ENCODE results near the gene PSKH1.
A peak's percentile ranks its signal among the peaks of the same experiment; 100 is the strongest.
"Not testable (repeated sequence)": the region's sequence is repeated elsewhere in the genome, so short reads cannot be mapped to it uniquely, and the experiment has no call there.

The PSKH1 gene

DNA sequence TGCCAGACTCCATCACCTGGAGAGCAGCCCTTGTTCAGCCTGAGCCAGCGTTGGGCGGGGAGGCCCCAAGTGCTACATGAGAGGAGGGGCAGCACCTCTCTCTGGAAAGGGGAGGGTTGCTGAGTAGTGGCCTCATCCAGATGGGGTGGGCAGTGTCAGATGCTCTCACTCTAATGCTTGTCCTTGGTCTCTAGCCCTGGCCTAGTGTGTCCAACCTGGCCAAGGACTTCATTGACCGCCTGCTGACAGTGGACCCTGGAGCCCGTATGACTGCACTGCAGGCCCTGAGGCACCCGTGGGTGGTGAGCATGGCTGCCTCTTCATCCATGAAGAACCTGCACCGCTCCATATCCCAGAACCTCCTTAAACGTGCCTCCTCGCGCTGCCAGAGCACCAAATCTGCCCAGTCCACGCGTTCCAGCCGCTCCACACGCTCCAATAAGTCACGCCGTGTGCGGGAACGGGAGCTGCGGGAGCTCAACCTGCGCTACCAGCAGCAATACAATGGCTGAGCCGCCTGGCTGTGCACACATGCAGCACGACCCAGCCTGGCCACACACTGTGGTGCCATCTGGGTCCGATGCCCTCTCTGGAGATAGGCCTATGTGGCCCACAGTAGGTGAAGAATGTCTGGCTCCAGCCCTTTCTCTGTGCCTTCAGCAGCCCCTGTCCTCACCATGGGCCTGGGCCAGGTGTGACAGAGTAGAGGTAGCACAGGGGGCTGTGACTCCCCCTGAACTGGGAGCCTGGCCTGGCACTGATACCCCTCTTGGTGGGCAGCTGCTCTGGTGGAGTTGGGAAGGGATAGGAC, 34.3 kb downstream of the PSKH1 start:
- DNase-seq: no peak

DNA sequence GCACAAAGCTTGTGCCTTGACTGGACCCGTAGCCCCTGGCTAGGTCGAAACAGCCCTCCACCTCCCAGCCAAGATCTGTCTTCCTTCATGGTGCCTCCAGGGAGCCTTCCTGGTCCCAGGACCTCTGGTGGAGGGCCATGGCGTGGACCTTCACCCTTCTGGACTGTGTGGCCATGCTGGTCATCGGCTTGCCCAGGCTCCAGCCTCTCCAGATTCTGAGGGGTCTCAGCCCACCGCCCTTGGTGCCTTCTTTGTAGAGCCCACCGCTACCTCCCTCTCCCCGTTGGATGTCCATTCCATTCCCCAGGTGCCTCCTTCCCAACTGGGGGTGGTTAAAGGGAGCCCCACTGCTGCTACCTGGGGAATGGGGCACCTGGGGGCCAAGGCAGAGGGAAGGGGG, 35.1 kb downstream of the PSKH1 start:
- no peak for DNase-seq

DNA sequence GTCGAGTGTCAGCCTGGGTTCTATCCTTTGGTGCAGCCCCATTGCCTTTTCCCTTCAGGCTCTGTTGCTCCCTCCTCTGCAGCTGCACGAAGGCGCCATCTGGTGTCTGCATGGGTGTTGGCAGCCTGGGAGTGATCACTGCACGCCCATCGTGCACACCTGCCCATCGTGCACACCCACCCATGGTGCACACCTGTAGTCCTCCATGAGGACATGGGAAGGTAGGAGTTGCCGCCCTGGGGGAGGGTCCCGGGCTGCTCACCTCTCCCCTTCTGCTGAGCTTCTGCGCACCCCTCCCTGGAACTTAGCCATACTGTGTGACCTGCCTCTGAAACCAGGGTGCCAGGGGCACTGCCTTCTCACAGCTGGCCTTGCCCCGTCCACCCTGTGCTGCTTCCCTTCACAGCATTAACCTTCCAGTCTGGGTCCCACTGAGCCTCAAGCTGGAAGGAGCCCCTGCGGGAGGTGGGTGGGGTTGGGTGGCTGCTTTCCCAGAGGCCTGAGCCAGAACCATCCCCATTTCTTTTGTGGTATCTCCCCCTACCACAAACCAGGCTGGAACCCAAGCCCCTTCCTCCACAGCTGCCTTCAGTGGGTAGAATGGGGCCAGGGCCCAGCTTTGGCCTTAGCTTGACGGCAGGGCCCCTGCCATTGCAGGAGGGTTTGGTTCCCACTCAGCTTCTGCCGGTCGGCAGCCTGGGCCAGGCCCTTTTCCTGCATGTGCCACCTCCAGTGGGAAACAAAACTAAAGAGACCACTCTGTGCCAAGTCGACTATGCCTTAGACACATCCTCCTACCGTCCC, 35.7 kb downstream of the PSKH1 start:
- DNase-seq: peak; percentile 41

DNA sequence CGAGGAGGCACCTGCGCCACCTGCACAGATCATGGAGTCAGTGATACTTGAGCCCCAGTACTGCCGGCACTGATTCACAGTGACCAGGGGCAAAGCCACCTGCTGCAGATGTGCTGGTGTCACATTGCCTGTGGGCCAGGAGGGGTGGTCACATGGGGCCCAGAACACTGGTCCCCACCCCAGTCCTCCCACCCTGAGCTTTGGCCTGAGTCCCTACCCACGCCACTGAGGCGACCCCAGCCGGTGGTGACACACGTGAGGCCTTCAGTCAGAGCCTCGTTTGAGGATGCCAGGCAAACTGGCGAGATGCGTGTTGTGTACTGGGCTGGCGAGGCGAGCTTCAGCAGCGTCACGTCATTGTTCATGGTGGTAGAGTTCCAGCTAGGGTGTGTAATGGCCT, 37.1 kb downstream of the PSKH1 start:
- no peak for DNase-seq

DNA sequence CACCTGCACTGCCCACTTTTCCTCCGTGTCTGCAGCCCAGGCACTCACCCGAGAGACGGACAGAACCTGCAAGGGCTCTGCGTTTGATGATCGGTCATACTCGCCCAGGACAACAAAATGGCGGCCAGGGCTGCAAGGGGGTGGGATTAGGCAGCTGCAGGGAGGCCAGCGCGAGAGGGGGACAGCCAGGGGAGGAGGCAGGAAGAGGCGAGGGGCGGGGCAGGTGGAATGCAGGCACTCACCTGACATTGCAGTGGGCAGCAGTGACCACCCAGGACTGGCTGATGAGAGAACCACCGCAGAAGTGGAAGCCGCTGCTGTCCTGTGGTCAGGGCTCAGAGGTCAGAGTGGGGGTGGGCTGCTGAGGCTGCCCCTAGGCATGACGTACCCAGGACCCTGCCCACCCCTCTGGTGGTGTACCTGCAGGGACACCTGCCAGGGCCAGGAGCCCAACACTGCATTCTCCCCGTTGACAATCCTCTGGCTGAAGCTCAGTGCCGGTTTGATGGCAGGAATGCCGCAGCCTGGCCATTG, 37.7 kb downstream of the PSKH1 start:
- no peak for DNase-seq

DNA sequence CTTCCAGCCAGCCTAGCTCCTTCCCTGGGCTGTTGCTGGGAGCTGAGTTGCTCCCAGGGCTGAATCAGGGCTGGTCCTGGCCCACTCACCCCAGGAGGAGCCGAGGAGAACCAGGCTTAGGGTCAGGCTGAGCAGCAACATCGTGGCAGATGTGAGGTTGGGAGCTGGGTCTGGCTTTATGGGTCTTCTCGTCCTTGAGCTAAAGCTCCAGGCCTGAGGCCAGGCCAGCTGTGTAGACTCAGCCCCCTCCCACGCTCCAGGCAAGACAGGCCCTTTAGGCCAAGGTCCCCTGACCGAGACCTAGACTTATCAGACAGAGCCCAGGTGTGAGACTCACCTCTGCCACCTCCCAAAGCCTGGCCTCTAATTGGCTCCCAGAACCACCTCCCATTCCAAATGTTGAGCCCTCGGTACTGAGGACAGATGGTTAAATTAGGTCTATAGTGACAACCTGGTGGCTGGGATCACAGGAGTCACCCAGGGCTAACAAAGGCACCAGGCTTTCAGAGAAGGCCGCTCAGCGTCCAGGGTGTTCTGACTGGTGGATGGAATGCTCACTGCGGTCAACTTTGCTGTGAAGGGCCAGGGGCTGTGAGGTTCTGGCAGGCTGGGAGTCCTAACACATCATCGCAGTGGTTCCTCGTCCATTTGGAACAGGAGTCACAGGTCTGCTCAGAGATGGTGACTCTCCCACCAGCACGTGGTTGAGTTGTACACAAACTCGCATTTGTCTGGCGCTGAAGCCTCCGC, 38.8 kb downstream of the PSKH1 start, which contains the start of gene CTRL:
CTRL (minus strand) TSS at position 151 of the 750 bp plus-strand sequence; CDS start at position 141, 10 bp downstream.
- no peak for DNase-seq

DNA sequence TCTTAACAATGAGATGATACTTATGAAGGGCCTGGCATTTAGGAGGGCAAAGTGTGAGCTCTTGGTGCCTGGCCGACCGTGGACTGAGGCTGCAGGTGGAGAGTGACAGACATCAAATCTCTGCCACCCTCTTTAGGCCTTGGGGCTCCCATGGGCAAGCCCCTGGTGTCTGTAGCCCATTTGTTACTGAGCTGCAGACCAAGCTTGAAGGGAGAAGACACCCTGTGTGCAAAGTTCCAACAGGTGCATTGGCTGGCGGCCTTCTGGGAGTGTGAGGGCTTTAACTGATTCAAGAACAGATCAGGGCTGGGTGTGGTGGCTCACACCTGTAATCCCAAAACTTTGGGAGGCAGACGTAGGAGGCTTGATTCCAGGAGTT, 39.4 kb downstream of the PSKH1 start:
- no peak for DNase-seq

DNA sequence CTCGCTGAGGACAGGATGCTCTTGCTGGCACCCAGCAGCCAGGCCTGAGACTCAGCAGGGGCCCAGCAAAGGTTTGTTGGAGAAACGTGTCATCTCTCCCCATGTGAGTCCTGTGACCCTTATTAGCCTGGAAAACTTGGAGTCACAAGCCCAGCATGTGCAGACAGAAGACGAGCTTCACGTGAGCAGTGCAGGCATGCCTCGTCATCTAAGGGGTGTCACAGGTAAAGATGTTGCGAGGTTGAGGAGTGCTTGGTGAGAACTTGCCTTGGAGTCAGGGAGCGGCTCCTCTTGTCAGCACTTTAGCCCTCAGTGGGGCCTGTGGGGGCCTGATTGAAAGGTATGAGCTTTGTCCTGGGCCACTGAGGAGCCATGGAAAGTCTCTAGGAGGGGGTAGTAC, 40.8 kb downstream of the PSKH1 start:
- no peak for DNase-seq

DNA sequence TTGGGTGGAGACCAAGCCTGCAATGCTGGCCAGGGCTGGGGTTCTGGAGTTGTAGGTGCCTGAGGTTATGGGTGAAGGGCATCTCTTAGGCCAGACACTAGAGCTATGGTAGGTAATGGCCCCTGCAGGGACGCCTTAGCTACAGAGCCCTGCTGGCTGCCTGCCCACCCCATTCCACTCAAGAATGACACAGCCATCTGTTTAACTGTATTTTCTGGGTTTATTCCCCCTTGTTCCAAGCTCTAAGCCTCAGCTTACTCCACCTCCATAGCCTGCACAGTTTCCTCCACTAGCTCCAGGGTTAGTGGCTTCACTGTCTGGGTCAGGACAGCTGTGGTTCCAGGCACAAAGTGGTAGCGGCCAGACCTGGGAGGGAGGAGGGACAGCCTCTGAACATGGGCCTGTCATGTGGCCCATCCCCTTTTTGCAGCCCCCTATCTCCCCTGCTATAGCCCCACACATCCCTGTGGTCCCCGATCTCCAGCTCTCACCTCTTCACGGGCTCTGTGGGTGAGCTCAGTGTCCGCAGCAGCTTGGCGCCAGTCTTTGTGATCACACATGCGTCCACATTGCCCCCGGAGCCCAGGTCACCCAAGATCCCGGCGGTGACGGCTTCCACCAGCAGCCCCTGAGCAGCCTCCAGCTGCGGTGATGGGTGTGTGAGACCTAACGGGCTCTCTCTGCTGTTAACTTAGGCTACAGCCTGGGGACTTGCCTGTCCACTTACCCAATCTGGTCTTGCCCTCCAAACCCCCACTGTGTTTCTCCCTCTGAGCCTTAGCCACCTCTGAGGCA, 41.4 kb downstream of the PSKH1 start:
- DNase-seq: no peak

DNA sequence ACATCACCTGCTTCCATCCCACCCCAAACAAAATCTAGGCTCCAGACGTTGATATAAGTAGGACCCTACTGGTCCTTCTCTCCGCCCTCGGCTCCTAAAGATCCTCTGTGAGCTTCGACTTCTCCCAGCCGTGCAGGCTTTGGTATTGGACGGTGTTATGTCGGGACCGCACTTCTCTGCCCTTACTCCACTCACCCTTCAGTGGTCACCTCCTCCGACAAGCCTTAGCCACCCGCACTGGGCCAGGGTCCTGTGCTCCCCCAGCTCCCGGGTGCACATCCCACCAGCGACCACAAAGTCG, 42.0 kb downstream of the PSKH1 start:
- DNase-seq: no peak

DNA sequence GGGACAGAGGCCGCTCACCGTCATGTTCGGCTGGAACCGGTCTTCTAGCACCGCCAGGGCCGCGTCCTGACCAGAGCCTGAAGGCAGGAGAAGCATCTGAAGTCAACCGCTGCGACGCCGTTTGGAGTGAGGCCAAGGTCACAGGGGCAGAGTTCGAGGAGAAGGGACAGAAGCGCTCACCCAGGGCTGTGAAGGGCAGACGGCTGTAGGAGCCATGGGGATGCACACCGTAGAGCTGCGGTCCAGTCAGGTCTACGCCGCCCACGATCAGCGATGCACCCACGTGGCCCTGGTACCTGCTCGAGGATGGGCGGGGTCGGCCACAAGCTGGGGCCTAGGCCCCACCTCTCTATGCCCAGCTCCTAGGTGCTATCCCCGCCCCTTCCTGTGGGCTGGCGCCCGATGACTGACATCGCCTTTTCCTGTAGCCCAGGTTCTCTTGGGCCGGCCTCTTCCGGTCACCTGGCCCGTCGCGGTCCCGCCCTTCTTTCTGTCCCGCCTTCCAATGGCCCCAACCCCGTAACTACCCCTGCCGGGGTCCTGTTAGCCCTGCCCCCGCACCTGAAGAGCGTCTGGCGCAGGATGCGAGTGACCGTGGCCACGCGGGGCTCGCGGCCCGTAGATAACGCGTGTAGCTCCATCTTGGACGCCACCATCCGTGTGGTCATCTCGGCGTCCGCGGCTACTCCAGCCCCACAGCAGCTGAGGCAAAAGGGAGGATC, 42.5 kb downstream of the PSKH1 start:
- peak; percentile 92 for DNase-seq

DNA sequence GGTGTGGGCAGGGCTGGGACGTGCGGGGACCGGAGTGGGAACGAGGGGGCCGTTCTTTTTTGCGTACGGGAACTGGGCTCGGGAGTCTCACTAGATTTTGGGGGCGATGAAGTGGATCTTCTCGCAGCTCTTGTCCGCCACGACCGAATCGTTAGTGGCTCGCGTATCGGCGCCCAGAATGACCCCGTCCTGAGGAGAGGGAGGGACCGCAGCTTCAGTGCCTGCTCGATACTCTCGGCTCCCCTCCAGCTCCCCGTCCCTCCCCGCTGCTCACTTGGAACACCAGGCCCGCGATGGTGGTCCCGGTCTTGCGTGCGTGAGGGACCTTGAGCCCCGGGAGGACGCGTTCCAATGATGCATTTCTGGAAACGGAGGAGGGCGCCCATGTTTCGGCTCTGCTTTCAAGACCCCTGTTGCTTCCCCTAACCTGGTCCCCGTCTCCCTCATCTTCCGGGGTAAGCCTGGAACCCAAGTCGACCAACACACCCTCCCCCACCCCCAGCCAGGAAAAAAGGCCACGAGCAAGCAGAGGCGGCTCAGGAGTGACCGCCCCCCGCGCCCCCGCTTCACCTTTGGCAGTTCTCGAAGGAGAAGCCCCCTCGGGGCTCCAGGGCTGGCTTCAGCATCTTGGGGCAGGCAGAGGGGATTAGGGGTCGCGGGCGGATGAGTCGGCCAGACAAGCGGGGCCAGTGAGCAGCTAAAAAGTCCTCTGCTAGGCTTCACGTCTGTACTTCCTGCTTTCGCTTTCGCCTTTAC, 43.2 kb downstream of the PSKH1 start, which contains the start of gene PSMB10:
PSMB10 (minus strand) TSS at position 727 of the 756 bp plus-strand sequence; CDS start at position 626, 101 bp downstream.
- DNase-seq: no peak

DNA sequence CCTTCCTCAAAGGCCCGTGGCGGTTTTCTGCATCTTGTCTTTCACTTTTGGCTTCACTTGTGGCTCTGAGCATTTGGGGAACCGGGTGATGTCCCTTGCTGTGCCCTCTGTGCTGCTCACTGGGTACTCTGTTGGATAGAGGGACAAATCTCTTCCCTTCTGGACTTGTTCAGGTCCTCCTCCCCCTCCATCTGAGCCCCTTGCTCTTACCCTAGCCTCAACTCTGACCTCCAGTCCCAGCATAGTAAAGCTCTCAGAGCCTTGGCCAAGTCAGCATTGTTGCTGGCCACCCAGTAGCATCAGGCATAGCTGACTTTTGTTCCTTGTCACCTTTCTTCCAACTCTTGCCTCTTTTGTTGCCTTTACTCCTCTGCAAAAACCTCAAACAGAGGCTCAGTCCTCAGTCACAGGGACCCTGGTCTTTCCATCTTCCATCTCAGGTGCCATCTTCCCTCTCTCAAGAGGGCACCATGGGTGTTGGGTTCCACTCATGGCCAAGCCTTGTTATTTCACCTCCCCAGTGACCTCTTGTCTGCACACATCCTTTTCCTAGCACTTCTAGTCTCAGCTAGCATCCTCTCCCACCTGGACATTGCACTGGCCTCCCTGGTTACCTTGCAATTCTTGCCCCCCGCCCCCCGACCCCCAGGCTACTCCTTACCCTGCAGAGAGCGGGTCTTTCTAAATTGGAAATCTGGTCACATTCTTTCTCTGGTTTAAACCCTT, 44.0 kb downstream of the PSKH1 start:
- DNase-seq: no peak

DNA sequence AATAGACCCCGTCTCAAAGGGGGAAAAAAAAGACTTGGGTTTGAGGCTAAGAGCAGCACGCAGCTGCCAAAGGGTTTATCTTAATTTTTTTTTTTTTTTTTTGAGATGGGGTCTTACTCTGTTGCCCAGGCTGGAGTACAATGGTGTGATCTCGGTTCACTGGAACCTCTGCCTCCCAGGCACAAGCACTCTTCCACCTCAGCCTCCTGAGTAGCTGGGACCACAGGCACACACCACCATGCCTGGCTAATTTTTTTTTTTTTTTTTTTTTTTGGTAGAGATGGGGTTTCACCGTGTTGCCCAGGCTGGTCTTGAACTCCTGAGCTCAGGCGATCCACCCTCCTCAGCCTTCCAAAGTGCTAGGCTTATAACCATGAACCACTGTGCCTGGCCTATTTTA, 44.7 kb downstream of the PSKH1 start:
- DNase-seq: not testable (repeated sequence)

DNA sequence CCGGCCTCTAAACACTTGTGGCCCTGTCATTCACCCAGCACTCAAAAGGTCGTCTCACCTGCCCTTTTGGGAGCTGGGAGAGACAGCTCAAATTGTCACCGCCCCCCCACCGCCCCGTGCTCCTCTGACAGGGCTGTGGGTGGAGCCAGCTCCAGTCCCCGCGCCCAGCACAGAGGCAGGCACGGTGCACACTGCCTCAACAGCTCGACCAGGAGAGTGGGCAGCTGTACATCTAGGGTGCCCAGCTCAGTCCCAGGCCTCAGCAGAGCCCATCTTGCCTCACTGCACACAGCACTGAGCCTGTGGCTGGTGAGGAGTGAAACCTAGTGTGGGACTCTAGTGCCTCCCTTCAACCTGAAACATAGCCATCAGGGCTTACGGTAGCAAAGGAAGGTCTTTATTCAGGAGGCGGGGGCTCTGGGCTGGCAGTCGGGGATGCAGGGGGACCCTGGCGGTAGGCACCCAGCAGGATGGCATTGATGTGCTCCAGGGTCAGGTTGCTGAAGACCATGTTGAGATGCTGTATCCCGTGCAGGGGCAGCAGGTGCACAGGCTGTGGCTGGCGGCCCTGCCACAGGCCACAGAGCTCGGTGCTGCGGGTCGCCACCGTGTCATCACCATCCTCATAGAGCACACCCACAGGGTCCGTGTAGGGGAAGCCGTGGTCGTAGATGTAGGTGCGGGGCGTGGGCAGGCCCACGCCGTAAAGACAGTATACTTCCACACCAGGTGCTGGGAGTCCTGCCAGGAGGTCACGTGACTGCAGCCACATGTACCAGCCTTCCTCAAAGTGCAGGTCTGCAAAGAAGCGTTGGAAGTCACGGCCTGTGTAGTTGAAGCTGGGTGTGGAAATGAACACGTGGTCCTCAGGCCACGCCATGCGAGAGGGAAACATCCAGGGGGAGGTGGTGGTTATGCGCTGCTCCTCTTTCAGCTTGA, 46.7 kb downstream of the PSKH1 start:
- no peak for DNase-seq

DNA sequence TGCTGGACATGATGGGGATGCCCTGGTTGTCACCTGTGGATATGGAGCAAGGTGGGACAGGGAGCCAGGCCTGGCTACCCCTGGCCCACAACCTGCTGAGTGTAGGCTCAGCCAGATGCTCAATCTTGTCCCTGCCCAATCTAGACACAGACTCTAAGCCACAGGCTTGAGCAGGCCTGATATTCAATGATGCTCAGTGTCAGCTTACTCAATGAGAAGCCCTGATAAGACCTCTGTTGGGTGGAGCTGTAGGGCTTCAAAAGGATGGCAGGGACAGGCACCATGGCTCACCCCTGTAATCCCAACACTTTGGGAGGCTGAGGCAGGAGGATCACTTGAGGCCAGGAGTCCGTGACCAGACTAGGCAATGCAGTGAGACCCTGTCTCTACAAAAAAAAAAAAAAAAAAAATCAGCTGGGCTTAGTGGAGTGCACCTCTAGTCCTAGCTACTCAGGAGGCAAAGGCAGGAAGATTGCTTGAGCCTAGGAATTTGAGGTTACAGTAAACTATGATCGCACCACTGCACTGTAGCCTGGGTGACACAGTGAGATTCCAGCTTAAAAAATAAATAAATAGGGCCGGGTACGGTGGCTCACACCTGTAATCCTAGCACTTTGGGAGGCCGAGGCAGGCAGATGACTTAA, 47.5 kb downstream of the PSKH1 start:
- DNase-seq: no peak

DNA sequence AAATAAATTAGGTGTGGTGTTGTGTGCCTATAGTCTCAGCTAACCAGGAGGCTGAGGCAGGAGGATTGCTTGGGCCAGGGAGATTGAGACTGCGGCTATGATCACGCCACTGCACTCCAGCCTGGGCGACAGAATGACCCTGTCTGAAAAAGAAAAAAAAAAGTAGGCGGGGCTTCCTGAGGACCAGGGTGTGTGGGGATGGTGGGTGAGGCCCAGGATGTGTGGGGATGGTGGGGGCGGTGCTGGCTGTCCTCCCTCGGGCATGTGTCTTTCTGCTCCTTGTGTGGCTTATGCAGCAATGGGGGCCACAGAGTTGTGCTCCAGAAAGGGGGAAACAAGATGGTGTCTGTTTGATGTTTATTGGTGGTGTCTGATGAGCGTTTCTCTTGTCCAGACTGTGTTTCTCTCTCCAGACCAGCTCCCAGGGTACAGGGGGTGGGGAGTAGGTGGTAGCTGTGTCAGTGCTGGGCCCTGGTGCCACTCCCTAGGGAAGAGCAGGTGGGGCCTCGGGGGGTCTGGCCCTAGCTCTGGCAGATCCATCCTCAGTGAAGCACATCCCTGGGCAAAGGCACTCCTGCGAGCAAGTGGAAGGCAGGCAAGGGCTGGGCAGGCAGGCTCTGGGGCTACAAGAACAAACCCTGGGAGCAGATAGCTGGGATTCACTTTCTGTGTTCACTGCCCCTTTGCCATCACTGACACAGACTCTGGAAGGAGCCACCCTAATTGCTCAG, 48.6 kb downstream of the PSKH1 start:
- DNase-seq: no peak

DNA sequence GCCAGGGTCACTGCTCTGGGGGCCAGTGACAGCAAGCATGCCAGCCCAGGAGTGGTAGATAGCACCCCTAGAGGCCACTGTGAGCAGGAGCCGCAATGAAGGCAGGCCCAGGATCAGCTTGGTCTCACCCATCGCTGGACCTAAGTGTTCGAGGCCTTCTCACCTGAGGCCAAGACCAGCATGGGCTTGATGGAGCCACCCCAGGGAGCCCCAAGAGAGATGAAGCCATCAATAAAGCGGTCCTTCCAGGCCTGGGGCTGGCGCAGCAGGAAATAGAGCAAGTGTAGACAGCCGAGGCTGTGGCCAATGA, 49.1 kb downstream of the PSKH1 start:
- DNase-seq: no peak

Data from NCI-H1105 (cell line).